K562 (cell line): Measurements from ENCODE around the gene PRKAA2. TPM values are rescaled to one million over a fixed set of nuclear protein-coding genes. Genes with fewer than 3 reads are reported as not detected.

ENCODE experiments used
- ATAC-seq: fragments of 200-7000 bp; cut with Tn5 transposase; 3 replicates; pipeline ENCODE4 v1.9.1; 2020; ENCODE audit warnings: moderate library complexity
- BruUV-seq: library from RNA; stranded (reverse); fragments of 400-500 nt; replicated peaks from 2 replicates; lab custom pipeline; 2021; lab: Mats Ljungman, UMichigan
- CTCF ChIA-PET: fragments of 300-600 bp; formaldehyde crosslinking; extraction: SDS; loops from one replicate; lab custom pipeline; 2021; ENCODE audit warnings: low intra/inter-chr PET ratio; lab: Yijun Ruan, JAX
- POLR2A ChIA-PET: fragments of 300-600, 350-650 bp; sonication (Branson Sonifier 250); formaldehyde crosslinking; extraction: SDS; loops from one replicate; lab custom pipeline; 2021; ENCODE audit warnings: antibody characterized with exemption, inconsistent platforms; lab: Yijun Ruan, JAX
- DNase-seq, 4 experiments: peaks; one replicate each; pipeline versions ENCODE4 v3.0.0 to v3.0.0-alpha.2; 2011 to 2018; ENCODE audit warnings: low spot score in 3 of 4, mixed read lengths in 3 of 4; ENCODE audit errors: extremely low read depth in 1 of 4
- FAIRE-seq: peaks from 2 replicates; lab custom pipeline; 2011; peaks lifted over from hg19 to GRCh38; lab: Jason Lieb, UNC
- H2AFZ ChIP-seq: 2 replicates; pipeline ENCODE4 v1.6.0; 2011; ENCODE audit warnings: low read depth, low read length, control low read depth, inconsistent platforms
- H3K27ac ChIP-seq: fragments of 200-600 bp; 3 replicates; pipeline ENCODE4 v1.8.0; 2011; ENCODE audit warnings: low read depth, mild to moderate bottlenecking, control low read depth, inconsistent platforms, low read length, moderate library complexity, mixed read lengths; ENCODE audit errors: extremely low read depth
- H3K27me3 ChIP-seq, 2 experiments: fragments of 300-600 bp in 1 of 2; 2 replicates in 1 of 2; 3 replicates in 1 of 2; pipeline versions ENCODE4 v1.6.0 to v1.8.0; 2011; ENCODE audit warnings: inconsistent platforms in 2 of 2, low read length in 2 of 2, mild to moderate bottlenecking in 1 of 2, mixed read lengths in 1 of 2, moderate library complexity in 1 of 2; ENCODE audit not compliant: control insufficient read depth in 2 of 2, insufficient read depth in 2 of 2
- H3K36me3 ChIP-seq: fragments of 300-600 bp; 3 replicates; pipeline ENCODE4 v1.8.0; 2011; ENCODE audit warnings: mild to moderate bottlenecking, low read length, inconsistent platforms; ENCODE audit not compliant: control insufficient read depth, insufficient read depth
- H3K4me1 ChIP-seq, 2 experiments: fragments of 200-600 bp in 1 of 2; replicated peaks in 1 of 2; 2 replicates in 1 of 2; 3 replicates in 1 of 2; pipeline versions ENCODE4 v1.5.1 to v1.8.0; 2011; ENCODE audit warnings: inconsistent platforms in 2 of 2, low read length in 2 of 2, mild to moderate bottlenecking in 1 of 2, mixed read lengths in 1 of 2, moderate library complexity in 1 of 2; ENCODE audit not compliant: control insufficient read depth in 2 of 2, insufficient read depth in 2 of 2
- H3K4me2 ChIP-seq: 2 replicates; pipeline ENCODE4 v1.6.1; 2011; ENCODE audit warnings: low read length, control low read depth, inconsistent platforms, mixed read lengths; ENCODE audit not compliant: insufficient read depth
- H3K4me3 ChIP-seq: fragments of 200-600 bp; sonication (generic), shearing (Covaris generic); 2 replicates; pipeline ENCODE4 v1.5.1; 2016; ENCODE audit warnings: control low read depth, inconsistent platforms
- H3K79me2 ChIP-seq: fragments of 200-600 bp; 3 replicates; pipeline ENCODE4 v1.8.0; 2011; ENCODE audit warnings: low read length, inconsistent platforms; ENCODE audit not compliant: control insufficient read depth, insufficient read depth
- H3K9ac ChIP-seq, 2 experiments: 2 replicates each; pipeline versions ENCODE4 v1.6.0 to v1.6.1; 2011; ENCODE audit warnings: low read depth in 2 of 2, low read length in 2 of 2, control low read depth in 1 of 2, inconsistent platforms in 1 of 2, mild to moderate bottlenecking in 1 of 2, mixed read lengths in 1 of 2; ENCODE audit not compliant: insufficient read depth in 1 of 2
- H3K9me1 ChIP-seq: one replicate; pipeline ENCODE4 v1.6.0; 2011; ENCODE audit warnings: inconsistent platforms, mild to moderate bottlenecking, low read length, moderate library complexity; ENCODE audit not compliant: control insufficient read depth, insufficient read depth
- H3K9me3 ChIP-seq: replicated peaks from 2 replicates; pipeline ENCODE4 v1.5.1; 2011; ENCODE audit warnings: low read depth, low read length, inconsistent platforms; ENCODE audit not compliant: control insufficient read depth, insufficient read depth
- H4K20me1 ChIP-seq: replicated peaks from 2 replicates; pipeline ENCODE4 v1.6.1; 2011; ENCODE audit warnings: low read length, inconsistent platforms, mixed read lengths; ENCODE audit not compliant: control insufficient read depth, insufficient read depth
- ATF1 ChIP-seq, 2 experiments: fragments of 450-650 bp in 1 of 2; IDR thresholded peaks; 2 replicates each; pipeline ENCODE4 v1.6.1; 2016; ENCODE audit warnings: missing compliant biosample characterization in 1 of 2, missing genetic modification characterization in 1 of 2
- CHCHD3 ChIP-seq: fragments of 250-450 bp; sonication (Bioruptor Pico); IDR thresholded peaks from 2 replicates; pipeline ENCODE4 v2.1.2; 2022; ENCODE audit warnings: mild to moderate bottlenecking
- CTCF ChIP-seq, 3 experiments: IDR thresholded peaks in 2 of 3; conservative IDR thresholded peaks in 1 of 3; 2 replicates each; pipeline ENCODE4 v1.5.1; 2011 to 2012; ENCODE audit warnings: low read length in 3 of 3, mild to moderate bottlenecking in 3 of 3, control low read depth in 2 of 3, improper control_type of control experiment in 1 of 3, inconsistent platforms in 1 of 3, low read depth in 1 of 3, mixed read lengths in 1 of 3, moderate library complexity in 1 of 3; ENCODE audit not compliant: insufficient read depth in 2 of 3
- ETV6 ChIP-seq, 3 experiments: fragments of 150-350 bp in 1 of 3; sonication (generic) in 1 of 3; formaldehyde crosslinking in 1 of 3; IDR thresholded peaks; 2 replicates each; pipeline versions ENCODE4 v1.6.1 to v1.8.0; 2014 to 2022; ENCODE audit warnings: borderline replicate concordance in 2 of 3, low read depth in 2 of 3, antibody characterized with exemption in 1 of 3, low read length in 1 of 3, mild to moderate bottlenecking in 1 of 3, missing genetic modification reagents in 1 of 3
- GABPB2 ChIP-seq: fragments of 250-450 bp; sonication (Bioruptor Pico); conservative IDR thresholded peaks from 2 replicates; pipeline ENCODE4 v1.5.1; 2021; ENCODE audit warnings: mild to moderate bottlenecking
- NFRKB ChIP-seq: fragments of 450-650 bp; IDR thresholded peaks from 2 replicates; pipeline ENCODE4 v1.6.1; 2016; ENCODE audit warnings: low read depth
- RFX5 ChIP-seq: IDR thresholded peaks from 2 replicates; pipeline ENCODE4 v1.6.1; 2011; ENCODE audit warnings: low read depth, mild to moderate bottlenecking, improper control_type of control experiment, low read length
- RUNX1 ChIP-seq: sonication (generic); IDR thresholded peaks from 2 replicates; pipeline ENCODE4 v1.6.1; 2016; ENCODE audit warnings: antibody characterized with exemption, low read depth
- SP1 ChIP-seq: sonication (generic); formaldehyde crosslinking; IDR thresholded peaks from 2 replicates; pipeline ENCODE4 v1.8.1; 2022; ENCODE audit warnings: mild to moderate bottlenecking, missing genetic modification reagents
- TAF15 ChIP-seq: fragments of 200-400 bp; formaldehyde crosslinking; IDR thresholded peaks from 2 replicates; pipeline ENCODE4 v1.6.1; 2017; ENCODE audit warnings: mild to moderate bottlenecking, low read depth, low read length, moderate library complexity
- VEZF1 ChIP-seq: fragments of 200-800 bp; sonication (Bioruptor generic); IDR thresholded peaks from 2 replicates; pipeline ENCODE4 v1.6.1; 2017; ENCODE audit warnings: missing genetic modification characterization, missing compliant biosample characterization
- ZKSCAN8 ChIP-seq: fragments of 200-800 bp; sonication (Bioruptor generic); IDR thresholded peaks from 2 replicates; pipeline ENCODE4 v1.6.1; 2016; ENCODE audit warnings: missing genetic modification characterization, missing compliant biosample characterization
- ZNF140 ChIP-seq: fragments of 250-450 bp; sonication (Bioruptor Pico); IDR thresholded peaks from 2 replicates; pipeline ENCODE4 v1.8.0; 2021; ENCODE audit warnings: moderate library complexity, mild to moderate bottlenecking, inconsistent platforms
- ZNF311 ChIP-seq: fragments of 250-450 bp; sonication (Bioruptor Pico); IDR thresholded peaks from 2 replicates; pipeline ENCODE4 v1.4.0; 2020; ENCODE audit warnings: mild to moderate bottlenecking, moderate library complexity
- ZNF436 ChIP-seq: fragments of 250-450, 450-650 bp; sonication (Bioruptor Pico); formaldehyde crosslinking; IDR thresholded peaks from 2 replicates; pipeline ENCODE4 v1.7.0; 2020; ENCODE audit warnings: mild to moderate bottlenecking
- ZNF77 ChIP-seq: fragments of 250-450 bp; sonication (Bioruptor Pico); IDR thresholded peaks from 2 replicates; pipeline ENCODE4 v1.5.0; 2020
- WGBS: fragments of 100-300 bp; shearing (Covaris generic); methylation state at CpG from one replicate; pipeline ENCODE4 v1.1.6; 2016; ENCODE audit warnings: low coverage, mixed read lengths; ENCODE audit not compliant: insufficient coverage; ENCODE audit errors: missing lambda C conversion rate; 5-methylcytosine and 5-hydroxymethylcytosine counted together
- in situ Hi-C: fragments of 300-500 bp; cut with MboI; formaldehyde crosslinking; loops from 4 replicates; pipeline ENCODE4 v1.15.0; 2018; ENCODE audit warnings: inconsistent platforms, mixed read lengths
- intact Hi-C: fragments of 100-400 bp; cut with micrococcal nuclease; formaldehyde crosslinking; loops from 2 replicates; pipeline ENCODE4 v1.14.2; 2022
- polyA plus RNA-seq, 8 experiments: library from polyadenylated mRNA; depleted of rRNA in 4 of 8; stranded (reverse) in 5 of 8; unstranded in 3 of 8; fragments of >200 nt; fragmentation: Nextera tagmentation in 2 of 8; fragmentation: Illumina TruSeq in 1 of 8; extraction: Ambion mirVana in 2 of 8; extraction: Trizol in 1 of 8; gene quantifications; 2 replicates each; pipeline versions ENCODE4 v1.2.1 to v1.2.3, GENCODE V29; 2011 to 2014; ENCODE audit warnings: inconsistent platforms in 1 of 8, missing spikeins in 1 of 8
- total RNA-seq, 7 experiments: library from RNA; depleted of rRNA in 6 of 7; stranded (reverse); fragments of >200 nt in 6 of 7; fragmentation: Illumina TruSeq in 2 of 7; extraction: Trizol in 2 of 7; gene quantifications; 2 replicates each; pipeline versions ENCODE4 v1.2.1 to v1.2.3, GENCODE V29; 2011 to 2021; ENCODE audit warnings: low replicate concordance in 1 of 7
- TF ChIP-seq, protein P1 (sequence below): IDR thresholded peaks from 2 replicates; pipeline ENCODE4 v1.6.1; 2014; ENCODE audit warnings: antibody characterized with exemption
- TF ChIP-seq, protein P2 (sequence below): fragments of 450-650 bp; IDR thresholded peaks from one replicate; pipeline ENCODE4 v1.6.1; 2018; ENCODE audit warnings: mild to moderate bottlenecking, moderate library complexity; ENCODE audit not compliant: partially characterized antibody

Gene PRKAA2
- total and polyA plus RNA-seq, 9 of the 15 experiments (the other 6 are each of a cell fraction or from before 2014, with no cell fraction given): 0.01 TPM; not detected in 8

- Histone ChIP-seq H3K27ac (no peak overlapping the region), H3K4me1 (no peaks in the 10 kb centered on the region), H3K4me2 (no peak overlapping the region), H3K79me2 (no peaks in the 10 kb centered on the region), H3K9me1 (no peaks in the 10 kb centered on the region), H3K9ac (no peak overlapping the region), H4K20me1 (no peaks in the 10 kb centered on the region), H3K27me3 (no peaks in the 10 kb centered on the region), H3K9me3 (no peaks in the 10 kb centered on the region), H2AFZ (no peak overlapping the region), H3K36me3 (no peaks in the 10 kb centered on the region), H3K4me3 (no peak overlapping the region)
- no peak for DNase-seq
- CTCF ChIA-PET: no interaction called here
- no TSS peak for BruUV-seq
- in situ Hi-C loops: no loop called here
- FAIRE-seq: no peak
- 0% methylated on average over 3 of the region's 3 CpGs for WGBS
- intact Hi-C loops: no loop called here
- no peak for ATAC-seq
- POLR2A ChIA-PET: no interaction called here
- no peak for TF ChIP-seq VEZF1 (CRISPR knock-in tag)
- TF ChIP-seq, protein P1, sequence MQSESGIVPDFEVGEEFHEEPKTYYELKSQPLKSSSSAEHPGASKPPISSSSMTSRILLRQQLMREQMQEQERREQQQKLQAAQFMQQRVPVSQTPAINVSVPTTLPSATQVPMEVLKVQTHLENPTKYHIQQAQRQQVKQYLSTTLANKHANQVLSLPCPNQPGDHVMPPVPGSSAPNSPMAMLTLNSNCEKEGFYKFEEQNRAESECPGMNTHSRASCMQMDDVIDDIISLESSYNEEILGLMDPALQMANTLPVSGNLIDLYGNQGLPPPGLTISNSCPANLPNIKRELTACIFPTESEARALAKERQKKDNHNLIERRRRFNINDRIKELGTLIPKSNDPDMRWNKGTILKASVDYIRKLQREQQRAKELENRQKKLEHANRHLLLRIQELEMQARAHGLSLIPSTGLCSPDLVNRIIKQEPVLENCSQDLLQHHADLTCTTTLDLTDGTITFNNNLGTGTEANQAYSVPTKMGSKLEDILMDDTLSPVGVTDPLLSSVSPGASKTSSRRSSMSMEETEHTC: no peak
- no peak for TF ChIP-seq GABPB2 (CRISPR knock-in tag)
- TF ChIP-seq, protein P2, sequence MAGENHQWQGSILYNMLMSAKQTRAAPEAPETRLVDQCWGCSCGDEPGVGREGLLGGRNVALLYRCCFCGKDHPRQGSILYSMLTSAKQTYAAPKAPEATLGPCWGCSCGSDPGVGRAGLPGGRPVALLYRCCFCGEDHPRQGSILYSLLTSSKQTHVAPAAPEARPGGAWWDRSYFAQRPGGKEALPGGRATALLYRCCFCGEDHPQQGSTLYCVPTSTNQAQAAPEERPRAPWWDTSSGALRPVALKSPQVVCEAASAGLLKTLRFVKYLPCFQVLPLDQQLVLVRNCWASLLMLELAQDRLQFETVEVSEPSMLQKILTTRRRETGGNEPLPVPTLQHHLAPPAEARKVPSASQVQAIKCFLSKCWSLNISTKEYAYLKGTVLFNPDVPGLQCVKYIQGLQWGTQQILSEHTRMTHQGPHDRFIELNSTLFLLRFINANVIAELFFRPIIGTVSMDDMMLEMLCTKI: no peak
- TF ChIP-seq ETV6 (IDR thresholded peaks at IDR 0.05; ENCODE audit: borderline replicate concordance in 1 of 2, low read depth in 2 of 2, low read length in 1 of 2): no peak
- no peak for TF ChIP-seq ETV6 (CRISPR knock-in tag; IDR thresholded peaks at IDR 0.05; ENCODE audit: borderline replicate concordance)
- TF ChIP-seq ZNF436 (CRISPR knock-in tag): no peak
- TF ChIP-seq ZNF140 (CRISPR knock-in tag): no peak
- no peak for TF ChIP-seq SP1 (CRISPR knock-in tag)
- TF ChIP-seq RUNX1: no peak
- TF ChIP-seq ZNF311 (CRISPR knock-in tag): no peak
- no peak for TF ChIP-seq ZNF77 (CRISPR knock-in tag)
- TF ChIP-seq CHCHD3 (CRISPR knock-in tag): no peak
- TF ChIP-seq TAF15: no peak
- no peak for TF ChIP-seq ATF1 (CRISPR knock-in tag; IDR thresholded peaks at IDR 0.05)
- TF ChIP-seq ATF1 (tag; IDR thresholded peaks at IDR 0.05): no peak
- TF ChIP-seq CTCF (IDR thresholded peaks at IDR 0.05 in 2 of 3, conservative IDR thresholded peaks at IDR 0.05 in 1 of 3; ENCODE audit: insufficient read depth in 2 of 3, low read depth in 1 of 3, low read length in 3 of 3): no peak
- TF ChIP-seq RFX5: no peak
- TF ChIP-seq ZKSCAN8 (CRISPR knock-in tag): no peak
- no peak for TF ChIP-seq NFRKB
These were observed 43.5 kb downstream of the PRKAA2 start for GRCh38 chr1:56688522-56689026.
